Endodermal cell (in vitro differentiated cells): ENCODE measurements around the gene BST1. TPM values are rescaled to one million over a fixed set of nuclear protein-coding genes. Genes with fewer than 3 reads are reported as not detected.

ENCODE experiments used
- DNase-seq: peaks from one replicate; pipeline ENCODE4 v3.0.0-alpha.2; 2017
- H3K27ac ChIP-seq: 2 replicates; pipeline ENCODE4 v1.5.1; 2013; ENCODE audit warnings: mild to moderate bottlenecking, low read depth, low read length, moderate library complexity
- H3K27me3 ChIP-seq: 2 replicates; pipeline ENCODE4 v1.6.1; 2013; ENCODE audit warnings: mild to moderate bottlenecking, low read length, moderate library complexity; ENCODE audit not compliant: insufficient read depth, control insufficient read depth, poor library complexity, severe bottlenecking
- H3K36me3 ChIP-seq: 2 replicates; pipeline ENCODE4 v1.7.0; 2013; ENCODE audit warnings: mild to moderate bottlenecking, low read length, moderate library complexity; ENCODE audit not compliant: control insufficient read depth, insufficient read depth
- H3K4me1 ChIP-seq: one replicate; pipeline ENCODE4 v1.7.0; 2013; ENCODE audit warnings: low read length; ENCODE audit not compliant: control insufficient read depth, insufficient read depth
- H3K4me3 ChIP-seq: 2 replicates; pipeline ENCODE4 v1.5.1; 2013; ENCODE audit warnings: mild to moderate bottlenecking, low read length, moderate library complexity
- H3K9ac ChIP-seq: 2 replicates; pipeline ENCODE4 v1.6.1; 2013; ENCODE audit warnings: mild to moderate bottlenecking, low read length, moderate library complexity; ENCODE audit not compliant: poor library complexity, severe bottlenecking; ENCODE audit errors: extremely low read depth
- H3K9me3 ChIP-seq: 2 replicates; pipeline ENCODE4 v1.6.1; 2013; ENCODE audit warnings: mild to moderate bottlenecking, low read length, moderate library complexity; ENCODE audit not compliant: control insufficient read depth
- H3K27ac Mint-ChIP-seq: 2 replicates; pipeline ENCODE4 v1.8.0; 2020; ENCODE audit warnings: mixed read lengths
- H3K27me3 Mint-ChIP-seq: 2 replicates; pipeline ENCODE4 v1.8.0; 2021; ENCODE audit warnings: mild to moderate bottlenecking, mixed read lengths; ENCODE audit not compliant: insufficient read depth
- H3K36me3 Mint-ChIP-seq: 2 replicates; pipeline ENCODE4 v1.8.0; 2020; ENCODE audit warnings: low read depth, mixed read lengths
- H3K4me1 Mint-ChIP-seq: 2 replicates; pipeline ENCODE4 v1.8.0; 2020; ENCODE audit warnings: mixed read lengths
- H3K4me3 Mint-ChIP-seq: 2 replicates; pipeline ENCODE4 v1.8.0; 2020; ENCODE audit warnings: mild to moderate bottlenecking, moderate library complexity, mixed read lengths
- H3K9me3 Mint-ChIP-seq: 2 replicates; pipeline ENCODE4 v1.8.0; 2020; ENCODE audit warnings: mild to moderate bottlenecking, mixed read lengths
- WGBS, 2 experiments: methylation state at CpG; one replicate each; pipeline versions ENCODE4 v1.1.5 to v1.1.7; 2013; ENCODE audit warnings: missing lambda C conversion rate in 2 of 2, mixed read lengths in 1 of 2; ENCODE audit not compliant: insufficient coverage in 1 of 2, insufficient read length in 1 of 2; 5-methylcytosine and 5-hydroxymethylcytosine counted together
- total RNA-seq, 2 donors: library from RNA; stranded (reverse); fragmentation: NEBNext Ultra II Directional in 1 of 2; extraction: Animal tissue kit (Norgen Biotek cat#: 25700) in 1 of 2; gene quantifications; 2 replicates in 1 of 2; 3 replicates in 1 of 2; pipeline ENCODE4 v1.2.1, GENCODE V29; 2021
- TF ChIP-seq, protein P1 (sequence below): fragments of 200-600 bp; sonication (generic); conservative IDR thresholded peaks from 2 replicates; pipeline ENCODE4 v1.5.0; 2021; ENCODE audit warnings: antibody characterized with exemption, mild to moderate bottlenecking

BST1 gene
- total RNA-seq, 2 donors from 2014 or later = 0.44 to 0.53 TPM

- no peaks in the 10 kb centered on the region for H3K36me3 ChIP-seq
- peaks cover 10% of the 10 kb centered on the region for H3K4me1 ChIP-seq
- Mint-ChIP-seq H3K27ac (no peak overlapping the region), H3K4me1 (peaks cover 27% of the 10 kb centered on the region), H3K4me3 (no peak overlapping the region), H3K9me3 (no peaks in the 10 kb centered on the region), H3K27me3 (no peaks in the 10 kb centered on the region), H3K36me3 (no peaks in the 10 kb centered on the region)
- no peaks in the 10 kb centered on the region for H3K27me3 ChIP-seq
- WGBS, 2 experiments = 84% methylated on average over 5 of the region's 5 CpGs; no CpG with 5 or more reads in 1 of the 2 experiments
- H3K9me3 ChIP-seq = no peaks in the 10 kb centered on the region
- no peak overlapping the region for H3K27ac ChIP-seq
- no peak for DNase-seq
- H3K4me3 ChIP-seq = no peak overlapping the region
- TF ChIP-seq, protein P1, sequence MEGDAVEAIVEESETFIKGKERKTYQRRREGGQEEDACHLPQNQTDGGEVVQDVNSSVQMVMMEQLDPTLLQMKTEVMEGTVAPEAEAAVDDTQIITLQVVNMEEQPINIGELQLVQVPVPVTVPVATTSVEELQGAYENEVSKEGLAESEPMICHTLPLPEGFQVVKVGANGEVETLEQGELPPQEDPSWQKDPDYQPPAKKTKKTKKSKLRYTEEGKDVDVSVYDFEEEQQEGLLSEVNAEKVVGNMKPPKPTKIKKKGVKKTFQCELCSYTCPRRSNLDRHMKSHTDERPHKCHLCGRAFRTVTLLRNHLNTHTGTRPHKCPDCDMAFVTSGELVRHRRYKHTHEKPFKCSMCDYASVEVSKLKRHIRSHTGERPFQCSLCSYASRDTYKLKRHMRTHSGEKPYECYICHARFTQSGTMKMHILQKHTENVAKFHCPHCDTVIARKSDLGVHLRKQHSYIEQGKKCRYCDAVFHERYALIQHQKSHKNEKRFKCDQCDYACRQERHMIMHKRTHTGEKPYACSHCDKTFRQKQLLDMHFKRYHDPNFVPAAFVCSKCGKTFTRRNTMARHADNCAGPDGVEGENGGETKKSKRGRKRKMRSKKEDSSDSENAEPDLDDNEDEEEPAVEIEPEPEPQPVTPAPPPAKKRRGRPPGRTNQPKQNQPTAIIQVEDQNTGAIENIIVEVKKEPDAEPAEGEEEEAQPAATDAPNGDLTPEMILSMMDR = no peak
- H3K9ac ChIP-seq = no peak overlapping the region
Measured at GRCh38 chr4:15659768-15660570, 42.9 kb upstream of the BST1 start.

GRCh38 chr4:15665753-15666365 lies 37.0 kb upstream of the BST1 start:
- H3K4me3 ChIP-seq = no peak overlapping the region
- Mint-ChIP-seq H3K9me3 (no peaks in the 10 kb centered on the region), H3K4me3 (no peak overlapping the region), H3K36me3 (peaks cover 22% of the 10 kb centered on the region), H3K27me3 (no peaks in the 10 kb centered on the region), H3K27ac (no peak overlapping the region), H3K4me1 (no peaks in the 10 kb centered on the region)
- H3K36me3 ChIP-seq = peaks cover 17% of the 10 kb centered on the region
- 96% methylated on average over 2 to 3 of the region's 3 CpGs for WGBS, 2 experiments
- no peaks in the 10 kb centered on the region for H3K27me3 ChIP-seq
- no peak overlapping the region for H3K27ac ChIP-seq
- TF ChIP-seq, protein P1 = no peak
- H3K4me1 ChIP-seq = no peaks in the 10 kb centered on the region
- DNase-seq = no peak
- H3K9ac ChIP-seq = no peak overlapping the region
- H3K9me3 ChIP-seq = no peaks in the 10 kb centered on the region

DNA sequence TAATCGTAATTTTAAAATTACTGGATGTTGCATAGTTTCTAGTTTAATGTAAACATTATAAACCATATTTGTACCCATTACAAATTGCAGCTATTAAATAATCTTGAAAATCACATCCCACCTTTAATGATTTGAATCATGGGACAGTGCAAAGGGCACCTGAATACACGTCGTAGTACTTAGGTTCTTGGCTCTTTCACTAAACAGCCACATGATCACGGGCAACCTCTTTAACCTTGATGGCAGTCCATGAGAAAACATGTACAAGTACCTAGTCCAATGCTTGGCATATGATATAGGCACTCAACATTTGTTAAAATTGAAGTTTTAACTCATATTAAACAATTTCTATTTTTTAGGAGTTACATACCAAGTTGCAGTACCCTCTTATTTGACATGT lies 35.9 kb upstream of the BST1 start:
- TF ChIP-seq, protein P1 = no peak
- Mint-ChIP-seq H3K4me3 (no peak overlapping the region), H3K4me1 (no peaks in the 10 kb centered on the region), H3K27ac (no peak overlapping the region), H3K27me3 (no peaks in the 10 kb centered on the region), H3K36me3 (peaks cover 26% of the 10 kb centered on the region), H3K9me3 (no peaks in the 10 kb centered on the region)
- 97 to 100% methylated on average over 3 of the region's 4 CpGs for WGBS, 2 experiments
- H3K27me3 ChIP-seq = no peaks in the 10 kb centered on the region
- H3K36me3 ChIP-seq = peaks cover 26% of the 10 kb centered on the region
- H3K4me1 ChIP-seq = no peaks in the 10 kb centered on the region
- no peak for DNase-seq
- no peak overlapping the region for H3K4me3 ChIP-seq
- no peak overlapping the region for H3K9ac ChIP-seq
- H3K9me3 ChIP-seq = no peaks in the 10 kb centered on the region
- no peak overlapping the region for H3K27ac ChIP-seq
